A673 (cell line): ENCODE data around the gene MX2. TPM values are rescaled to one million over a fixed set of nuclear protein-coding genes. Genes with fewer than 3 reads are reported as not detected.

Experiments
- BruUV-seq: library from RNA; stranded (reverse); fragments of 400-500 nt; replicated peaks from 2 replicates; lab custom pipeline; 2021; lab: Mats Ljungman, UMichigan
- CTCF ChIA-PET: fragments of 300-600 bp; sonication (Branson Sonifier 250); formaldehyde crosslinking; loops from one replicate; lab custom pipeline; 2022; ENCODE audit warnings: antibody characterized with exemption; lab: Charles Lee
- POLR2A ChIA-PET: fragments of 300-600 bp; sonication (Branson Sonifier 250); formaldehyde crosslinking; loops from one replicate; lab custom pipeline; 2022; ENCODE audit warnings: antibody characterized with exemption; ENCODE audit not compliant: low non-redundant PET; lab: Charles Lee
- DNase-seq: peaks from one replicate; pipeline ENCODE4 v3.0.0-alpha.2; 2015; ENCODE audit warnings: low spot score
- H3K27ac ChIP-seq: fragments of 200-600 bp; sonication (generic); 2 replicates; pipeline ENCODE4 v1.5.1; 2016; ENCODE audit warnings: mixed run types, low read depth, mild to moderate bottlenecking, mixed read lengths, antibody characterized with exemption, low read length; ENCODE audit not compliant: poor library complexity, severe bottlenecking
- H3K27me3 ChIP-seq: fragments of 200-600 bp; sonication (generic); replicated peaks from 2 replicates; pipeline ENCODE4 v1.6.1; 2017; ENCODE audit warnings: mixed run types, low read depth, mild to moderate bottlenecking, mixed read lengths, antibody characterized with exemption, low read length; ENCODE audit not compliant: insufficient read depth, poor library complexity
- H3K36me3 ChIP-seq: fragments of 200-600 bp; sonication (generic); 2 replicates; pipeline ENCODE4 v1.6.1; 2016; ENCODE audit warnings: mixed run types, mild to moderate bottlenecking, mixed read lengths, antibody characterized with exemption, low read length; ENCODE audit not compliant: insufficient read depth, poor library complexity, severe bottlenecking
- H3K4me1 ChIP-seq: fragments of 200-600 bp; sonication (generic); 2 replicates; pipeline ENCODE4 v1.6.1; 2017; ENCODE audit warnings: mixed run types, mild to moderate bottlenecking, mixed read lengths, antibody characterized with exemption, low read length; ENCODE audit not compliant: insufficient read depth, poor library complexity, severe bottlenecking
- H3K4me3 ChIP-seq: fragments of 200-600 bp; sonication (generic); 2 replicates; pipeline ENCODE4 v1.5.1; 2016; ENCODE audit warnings: low read depth, mixed run types, mild to moderate bottlenecking, mixed read lengths, low read length; ENCODE audit not compliant: poor library complexity, severe bottlenecking
- H3K9me3 ChIP-seq: fragments of 200-600 bp; sonication (generic); 2 replicates; pipeline ENCODE4 v1.6.1; 2016; ENCODE audit warnings: mixed run types, low read depth, mild to moderate bottlenecking, mixed read lengths, antibody characterized with exemption, low read length; ENCODE audit not compliant: poor library complexity, severe bottlenecking
- CTCF ChIP-seq: fragments of 300-800, 200-600 bp; sonication (generic); conservative IDR thresholded peaks from 2 replicates; pipeline ENCODE4 v1.5.1; 2017; ENCODE audit warnings: low read depth, mild to moderate bottlenecking, antibody characterized with exemption, low read length, moderate library complexity, mixed read lengths
- EZH2 ChIP-seq: fragments of 200-600 bp; sonication (generic); IDR thresholded peaks from 2 replicates; pipeline ENCODE4 v1.6.1; 2017; ENCODE audit warnings: borderline replicate concordance, low read depth, mild to moderate bottlenecking, mixed read lengths, antibody characterized with exemption, low read length; ENCODE audit not compliant: poor library complexity, severe bottlenecking
- intact Hi-C: fragments of 100-400 bp; cut with micrococcal nuclease; formaldehyde crosslinking; loops from one replicate; pipeline ENCODE4 v1.10.0; 2022; ENCODE audit not compliant: unreplicated experiment
- total RNA-seq: library from RNA; stranded (reverse); gene quantifications from 2 replicates; pipeline ENCODE4 v1.2.3, GENCODE V29; 2021

MX2 gene
- total RNA-seq, 1 experiment from 2014 or later: not detected

GRCh38 chr21:41429925-41430491, 68.2 kb downstream of the MX2 start:
- H3K27ac ChIP-seq: no peak overlapping the region
- BruUV-seq: no TSS peak
- CTCF ChIA-PET: no interaction called here
- intact Hi-C loops: no loop called here
- DNase-seq: no peak
- H3K36me3 ChIP-seq: no peaks in the 10 kb centered on the region
- TF ChIP-seq CTCF: no peak
- TF ChIP-seq EZH2: no peak
- peaks cover 15% of the 10 kb centered on the region for H3K27me3 ChIP-seq
- no peak overlapping the region for H3K4me3 ChIP-seq
- POLR2A ChIA-PET: no interaction called here
- no peaks in the 10 kb centered on the region for H3K4me1 ChIP-seq
- H3K9me3 ChIP-seq: peaks cover 3% of the 10 kb centered on the region

- Histone ChIP-seq H3K36me3 (no peaks in the 10 kb centered on the region), H3K9me3 (peaks cover 7% of the 10 kb centered on the region), H3K27ac (no peak overlapping the region), H3K4me1 (no peaks in the 10 kb centered on the region), H3K27me3 (peaks cover 4% of the 10 kb centered on the region), H3K4me3 (no peak overlapping the region)
- ChIA-PET CTCF (no interaction called here), POLR2A (no interaction called here)
- no peak for TF ChIP-seq CTCF
- no peak for TF ChIP-seq EZH2
- DNase-seq: no peak
- intact Hi-C loops: no loop called here
- no TSS peak for BruUV-seq
Observed at GRCh38 chr21:41431788-41432548, 70.1 kb downstream of the MX2 start.

GRCh38 chr21:41432562-41433460, 71.0 kb downstream of the MX2 start:
- peaks cover 7% of the 10 kb centered on the region for H3K9me3 ChIP-seq
- no TSS peak for BruUV-seq
- ChIA-PET CTCF (no interaction called here), POLR2A (no interaction called here)
- intact Hi-C loops: no loop called here
- no peak overlapping the region for H3K4me3 ChIP-seq
- H3K36me3 ChIP-seq: no peaks in the 10 kb centered on the region
- H3K4me1 ChIP-seq: no peaks in the 10 kb centered on the region
- DNase-seq: no peak
- TF ChIP-seq CTCF (no peak), EZH2 (no peak)
- H3K27me3 ChIP-seq: no peaks in the 10 kb centered on the region
- H3K27ac ChIP-seq: no peak overlapping the region
